ENCODE results near the gene CARTPT.

The CARTPT gene

GRCh38 chr5:71719063-71719964 lies at the start of gene CARTPT:
Gene CARTPT, plus strand, starts transcription at chr5:71719275. Its CDS starts 19 bp downstream, at chr5:71719294.
- DNase-seq = no peak

- DNase-seq = no peak
These were observed 41.1 kb upstream of the CARTPT start for GRCh38 chr5:71677977-71678376.

- DNase-seq = no peak
These were observed 39.4 kb upstream of the CARTPT start for GRCh38 chr5:71679714-71680113.

GRCh38 chr5:71680510-71680909 lies 38.6 kb upstream of the CARTPT start:
- DNase-seq = no peak

GRCh38 chr5:71681296-71681695 lies 37.8 kb upstream of the CARTPT start:
- DNase-seq = no peak

GRCh38 chr5:71684309-71684708 lies 34.8 kb upstream of the CARTPT start:
- no peak for DNase-seq

- DNase-seq = no peak
These were observed 25.1 kb upstream of the CARTPT start for GRCh38 chr5:71693828-71694427.

GRCh38 chr5:71695071-71695470 lies 24.0 kb upstream of the CARTPT start:
- no peak for DNase-seq

GRCh38 chr5:71695595-71695994 lies 23.5 kb upstream of the CARTPT start:
- DNase-seq = no peak

- no peak for DNase-seq
These were observed 21.1 kb upstream of the CARTPT start for GRCh38 chr5:71697967-71698366.

GRCh38 chr5:71699233-71699632 lies 19.8 kb upstream of the CARTPT start:
- no peak for DNase-seq

- no peak for DNase-seq
These were observed 19.3 kb upstream of the CARTPT start for GRCh38 chr5:71699751-71700150.

GRCh38 chr5:71700803-71701202 lies 18.3 kb upstream of the CARTPT start:
- DNase-seq = no peak

GRCh38 chr5:71701407-71701806 lies 17.7 kb upstream of the CARTPT start:
- no peak for DNase-seq

- DNase-seq = no peak
These were observed 15.1 kb upstream of the CARTPT start for GRCh38 chr5:71703941-71704340.

GRCh38 chr5:71705421-71705820 lies 13.7 kb upstream of the CARTPT start:
- no peak for DNase-seq

- no peak for DNase-seq
These were observed 12.2 kb upstream of the CARTPT start for GRCh38 chr5:71706906-71707305.

GRCh38 chr5:71711610-71712009 lies 7.5 kb upstream of the CARTPT start:
- no peak for DNase-seq

- DNase-seq = no peak
These were observed 4.2 kb upstream of the CARTPT start for GRCh38 chr5:71714911-71715310.

GRCh38 chr5:71727978-71728377 lies 8.9 kb downstream of the CARTPT start:
- DNase-seq = no peak

- no peak for DNase-seq
These were observed 11.9 kb downstream of the CARTPT start for GRCh38 chr5:71731015-71731414.

- DNase-seq = no peak
These were observed 12.9 kb downstream of the CARTPT start for GRCh38 chr5:71732011-71732410.

GRCh38 chr5:71734141-71734540 lies 15.1 kb downstream of the CARTPT start:
- no peak for DNase-seq

GRCh38 chr5:71737931-71738539 lies 19.0 kb downstream of the CARTPT start:
- DNase-seq = no peak

All from inflammatory macrophage treated with lipopolysaccharide for 1 hour (primary cell).